Panc1 (cell line): Measurements from ENCODE around the gene TRIM45. TPM values are rescaled to one million over a fixed set of nuclear protein-coding genes. Genes with fewer than 3 reads are reported as not detected.

ENCODE experiments used
- ATAC-seq: fragments of 200-7000 bp; cut with Tn5 transposase; 2 replicates; pipeline ENCODE4 v1.9.1; 2020; ENCODE audit warnings: mild to moderate bottlenecking, moderate library complexity
- BruUV-seq: library from RNA; stranded (reverse); fragments of 400-500 nt; replicated peaks from 2 replicates; lab custom pipeline; 2021; lab: Mats Ljungman, UMichigan
- CTCF ChIA-PET: fragments of 300-600 bp; sonication (Branson Sonifier 250); formaldehyde crosslinking; loops from one replicate; lab custom pipeline; 2022; ENCODE audit warnings: antibody characterized with exemption; lab: Charles Lee
- POLR2A ChIA-PET: fragments of 300-600 bp; sonication (Branson Sonifier 250); formaldehyde crosslinking; loops from one replicate; lab custom pipeline; 2022; ENCODE audit warnings: antibody characterized with exemption; lab: Charles Lee
- DNase-seq: peaks from one replicate; pipeline ENCODE4 v3.0.0-alpha.2; 2010; ENCODE audit warnings: low read depth, low spot score
- H3K27ac ChIP-seq: 2 replicates; pipeline ENCODE4 v1.5.1; 2011; ENCODE audit warnings: mild to moderate bottlenecking, low read length, inconsistent platforms
- H3K27me3 ChIP-seq: fragments of 200-500 bp; sonication (Bioruptor generic); 2 replicates; pipeline ENCODE4 v1.6.0; 2014; ENCODE audit warnings: low read length, inconsistent platforms; ENCODE audit not compliant: control insufficient read depth, insufficient read depth
- H3K36me3 ChIP-seq: fragments of 200-500 bp; sonication (Bioruptor generic); 2 replicates; pipeline ENCODE4 v1.5.1; 2014; ENCODE audit warnings: inconsistent platforms, mild to moderate bottlenecking, low read length, moderate library complexity; ENCODE audit not compliant: control insufficient read depth, insufficient read depth
- H3K4me1 ChIP-seq: 2 replicates; pipeline ENCODE4 v1.5.1; 2011; ENCODE audit warnings: inconsistent platforms, mild to moderate bottlenecking, low read length, moderate library complexity; ENCODE audit not compliant: control insufficient read depth, insufficient read depth
- H3K4me3 ChIP-seq, 2 experiments: 2 replicates each; pipeline ENCODE4 v1.5.1; 2011 to 2012; ENCODE audit warnings: low read depth in 2 of 2, low read length in 2 of 2, mild to moderate bottlenecking in 2 of 2, inconsistent platforms in 1 of 2, moderate library complexity in 1 of 2
- H3K9me3 ChIP-seq: fragments of 200-500 bp; sonication (Bioruptor generic); 2 replicates; pipeline ENCODE4 v1.5.1; 2014; ENCODE audit warnings: low read depth, mild to moderate bottlenecking, inconsistent platforms, low read length, moderate library complexity; ENCODE audit not compliant: control insufficient read depth, insufficient read depth
- CTCF ChIP-seq: fragments of 450-650 bp; IDR thresholded peaks from 2 replicates; pipeline ENCODE4 v1.5.1; 2017; ENCODE audit warnings: mild to moderate bottlenecking
- POLR2AphosphoS5 ChIP-seq: IDR thresholded peaks from 2 replicates; pipeline ENCODE4 v1.6.1; 2012; ENCODE audit warnings: mild to moderate bottlenecking, low read depth, low read length, moderate library complexity
- SIN3A ChIP-seq: IDR thresholded peaks from 2 replicates; pipeline ENCODE4 v1.6.1; 2012; ENCODE audit warnings: low read depth, mild to moderate bottlenecking, low read length, moderate library complexity, borderline replicate concordance; ENCODE audit not compliant: insufficient read depth
- TCF7L2 ChIP-seq: IDR thresholded peaks from 2 replicates; pipeline ENCODE4 v1.6.1; 2011; ENCODE audit warnings: mild to moderate bottlenecking, low read depth, low read length, inconsistent platforms
- in situ Hi-C: cut with HindIII; loops from 2 replicates; pipeline ENCODE4 v1.10.0; 2016; ENCODE audit warnings: low sequenced_read_pairs, low pct_unique_long_range_greater_than_20kb
- intact Hi-C: fragments of 100-400 bp; cut with micrococcal nuclease; formaldehyde crosslinking; loops from one replicate; pipeline ENCODE4 v1.10.0; 2022; ENCODE audit not compliant: unreplicated experiment
- total RNA-seq: library from RNA; stranded (reverse); gene quantifications from one replicate; pipeline ENCODE4 v1.2.1, GENCODE V29; 2021; ENCODE audit not compliant: unreplicated experiment
- TF ChIP-seq, protein P1 (sequence below), 2 experiments: IDR thresholded peaks; 2 replicates each; pipeline ENCODE4 v1.6.1; 2011 to 2012; ENCODE audit warnings: low read depth in 2 of 2, control low read depth in 1 of 2, low read length in 1 of 2, mild to moderate bottlenecking in 1 of 2, moderate library complexity in 1 of 2; ENCODE audit not compliant: insufficient read depth in 1 of 2

The TRIM45 gene
- total RNA-seq, 1 experiment from 2014 or later: 4.7 TPM

DNA sequence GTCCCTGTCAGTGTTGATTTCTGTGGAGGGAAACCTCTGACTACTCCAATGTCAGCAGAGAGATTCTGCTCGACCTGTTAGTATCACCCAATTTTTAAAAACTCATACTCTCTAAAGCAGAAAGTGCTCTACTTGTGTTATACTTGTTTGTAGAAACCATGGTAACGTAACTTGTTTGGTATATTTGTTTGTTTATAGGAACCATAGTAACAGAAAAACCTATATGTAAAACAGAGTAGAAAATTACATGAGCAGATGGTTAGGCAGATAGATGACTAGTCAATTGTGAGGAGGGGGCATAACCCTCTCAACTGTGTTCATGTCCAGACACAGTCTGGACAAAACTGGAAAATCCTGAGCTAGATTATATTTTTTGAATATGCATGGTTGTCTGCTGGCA is 6.7 kb downstream of the TRIM45 start:
- no TSS peak for BruUV-seq
- H3K27ac ChIP-seq: no peak overlapping the region
- H3K27me3 ChIP-seq: no peaks in the 10 kb centered on the region
- CTCF ChIA-PET: no interaction called here
- POLR2A ChIA-PET: no interaction called here
- H3K36me3 ChIP-seq: no peaks in the 10 kb centered on the region
- in situ Hi-C loops (no loop called here), intact Hi-C loops (no loop called here)
- no peaks in the 10 kb centered on the region for H3K4me1 ChIP-seq
- TF ChIP-seq CTCF (no peak), POLR2AphosphoS5 (no peak), TCF7L2 (no peak), SIN3A (no peak)
- TF ChIP-seq, protein P1, sequence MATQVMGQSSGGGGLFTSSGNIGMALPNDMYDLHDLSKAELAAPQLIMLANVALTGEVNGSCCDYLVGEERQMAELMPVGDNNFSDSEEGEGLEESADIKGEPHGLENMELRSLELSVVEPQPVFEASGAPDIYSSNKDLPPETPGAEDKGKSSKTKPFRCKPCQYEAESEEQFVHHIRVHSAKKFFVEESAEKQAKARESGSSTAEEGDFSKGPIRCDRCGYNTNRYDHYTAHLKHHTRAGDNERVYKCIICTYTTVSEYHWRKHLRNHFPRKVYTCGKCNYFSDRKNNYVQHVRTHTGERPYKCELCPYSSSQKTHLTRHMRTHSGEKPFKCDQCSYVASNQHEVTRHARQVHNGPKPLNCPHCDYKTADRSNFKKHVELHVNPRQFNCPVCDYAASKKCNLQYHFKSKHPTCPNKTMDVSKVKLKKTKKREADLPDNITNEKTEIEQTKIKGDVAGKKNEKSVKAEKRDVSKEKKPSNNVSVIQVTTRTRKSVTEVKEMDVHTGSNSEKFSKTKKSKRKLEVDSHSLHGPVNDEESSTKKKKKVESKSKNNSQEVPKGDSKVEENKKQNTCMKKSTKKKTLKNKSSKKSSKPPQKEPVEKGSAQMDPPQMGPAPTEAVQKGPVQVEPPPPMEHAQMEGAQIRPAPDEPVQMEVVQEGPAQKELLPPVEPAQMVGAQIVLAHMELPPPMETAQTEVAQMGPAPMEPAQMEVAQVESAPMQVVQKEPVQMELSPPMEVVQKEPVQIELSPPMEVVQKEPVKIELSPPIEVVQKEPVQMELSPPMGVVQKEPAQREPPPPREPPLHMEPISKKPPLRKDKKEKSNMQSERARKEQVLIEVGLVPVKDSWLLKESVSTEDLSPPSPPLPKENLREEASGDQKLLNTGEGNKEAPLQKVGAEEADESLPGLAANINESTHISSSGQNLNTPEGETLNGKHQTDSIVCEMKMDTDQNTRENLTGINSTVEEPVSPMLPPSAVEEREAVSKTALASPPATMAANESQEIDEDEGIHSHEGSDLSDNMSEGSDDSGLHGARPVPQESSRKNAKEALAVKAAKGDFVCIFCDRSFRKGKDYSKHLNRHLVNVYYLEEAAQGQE (IDR thresholded peaks at IDR 0.05; ENCODE audit: insufficient read depth in 1 of 2, low read depth in 2 of 2, low read length in 1 of 2): no peak
- DNase-seq: no peak
- no peaks in the 10 kb centered on the region for H3K9me3 ChIP-seq
- no peak for ATAC-seq
- no peak overlapping the region for H3K4me3 ChIP-seq

- CTCF ChIA-PET: no interaction called here
- ATAC-seq: no peak
- BruUV-seq: no TSS peak
Measured at GRCh38 chr1:117113199-117113598, 8.3 kb downstream of the TRIM45 start.

More at GRCh38 chr1:117113199-117113598, 8.3 kb downstream of the TRIM45 start:
- no peak for DNase-seq
- Histone ChIP-seq H3K27me3 (no peaks in the 10 kb centered on the region), H3K9me3 (no peaks in the 10 kb centered on the region), H3K4me1 (no peaks in the 10 kb centered on the region), H3K27ac (no peak overlapping the region), H3K4me3 (no peak overlapping the region), H3K36me3 (no peaks in the 10 kb centered on the region)
- intact Hi-C loops: no loop called here
- in situ Hi-C loops: no loop called here
- POLR2A ChIA-PET: no interaction called here
- no peak for TF ChIP-seq TCF7L2
- TF ChIP-seq, protein P1 (IDR thresholded peaks at IDR 0.05; ENCODE audit: insufficient read depth in 1 of 2, low read depth in 2 of 2, low read length in 1 of 2): no peak
- TF ChIP-seq CTCF: no peak
- TF ChIP-seq POLR2AphosphoS5: no peak
- no peak for TF ChIP-seq SIN3A
